Liver (tissue), 3 donors: ENCODE measurements around the gene ZBTB21.

Experiments used
- CTCF ChIP-seq: fragments of 150-350 bp; IDR thresholded peaks from 2 replicates; pipeline ENCODE4 v1.5.1; 2017; ENCODE audit warnings: improper control_type of control experiment, low read depth, low read length; ENCODE audit not compliant: missing input control
- FOXA1 ChIP-seq: IDR thresholded peaks from 2 replicates; pipeline ENCODE4 v1.6.1; 2016; ENCODE audit warnings: antibody characterized with exemption
- MAX ChIP-seq: IDR thresholded peaks from 2 replicates; pipeline ENCODE4 v1.6.1; 2016; ENCODE audit warnings: antibody characterized with exemption
- RAD21 ChIP-seq, 2 donors: IDR thresholded peaks; 2 replicates each; pipeline ENCODE4 v1.6.1; 2016; ENCODE audit warnings: antibody characterized with exemption in 2 of 2, mild to moderate bottlenecking in 2 of 2
- REST ChIP-seq: IDR thresholded peaks from 2 replicates; pipeline ENCODE4 v1.6.1; 2016; ENCODE audit warnings: antibody characterized with exemption, mild to moderate bottlenecking
- SP1 ChIP-seq: IDR thresholded peaks from 2 replicates; pipeline ENCODE4 v1.6.1; 2018; ENCODE audit warnings: antibody characterized with exemption, mild to moderate bottlenecking
- TAF1 ChIP-seq: conservative IDR thresholded peaks from 2 replicates; pipeline ENCODE4 v1.6.1; 2016; ENCODE audit warnings: antibody characterized with exemption, mild to moderate bottlenecking
- YY1 ChIP-seq: IDR thresholded peaks from 2 replicates; pipeline ENCODE4 v1.6.1; 2016; ENCODE audit warnings: antibody characterized with exemption, mild to moderate bottlenecking
- ZBTB33 ChIP-seq: IDR thresholded peaks from 2 replicates; pipeline ENCODE4 v1.6.1; 2016; ENCODE audit warnings: antibody characterized with exemption
- donor health status: healthy.
- donor health status: healthy.

GRCh38 chr21:42051788-42052187, 41.6 kb upstream of the ZBTB21 start:
- no peak for TF ChIP-seq CTCF
- no peak for TF ChIP-seq REST
- TF ChIP-seq TAF1, result no peak
- no peak for TF ChIP-seq MAX
- TF ChIP-seq ZBTB33, result no peak
- no peak for TF ChIP-seq SP1
- no peak for TF ChIP-seq YY1
- no peak for TF ChIP-seq RAD21 (IDR thresholded peaks at IDR 0.05)
- TF ChIP-seq FOXA1, result no peak
